HEK293 (cell line): ENCODE results near the gene EHD3.
"Not testable (repeated sequence)": the region's sequence is repeated elsewhere in the genome, so short reads cannot be mapped to it uniquely, and the experiment has no call there.

Source experiments
- CTCF ChIP-seq: fragments of 450-650 bp; formaldehyde crosslinking; IDR thresholded peaks from 2 replicates; pipeline ENCODE4 v1.5.1; 2016; ENCODE audit warnings: missing biosample characterization, missing genetic modification characterization
- KLF16 ChIP-seq: fragments of 450-650 bp; formaldehyde crosslinking; IDR thresholded peaks from 2 replicates; pipeline ENCODE4 v1.5.1; 2017; ENCODE audit warnings: missing biosample characterization, missing genetic modification characterization
- RBAK ChIP-seq: fragments of 450-650 bp; formaldehyde crosslinking; IDR thresholded peaks from 2 replicates; pipeline ENCODE4 v1.5.1; 2016; ENCODE audit warnings: missing biosample characterization, missing genetic modification characterization
- ZFP3 ChIP-seq: fragments of 450-650 bp; formaldehyde crosslinking; IDR thresholded peaks from 2 replicates; pipeline ENCODE4 v1.5.1; 2016; ENCODE audit warnings: low read depth, missing biosample characterization, missing genetic modification characterization
- ZNF184 ChIP-seq: fragments of 450-650 bp; IDR thresholded peaks from 2 replicates; pipeline ENCODE4 v1.5.1; 2018; ENCODE audit warnings: missing biosample characterization, mild to moderate bottlenecking, missing genetic modification characterization
- ZNF280D ChIP-seq: fragments of 450-650 bp; formaldehyde crosslinking; IDR thresholded peaks from 2 replicates; pipeline ENCODE4 v1.5.1; 2016; ENCODE audit warnings: missing biosample characterization, missing genetic modification characterization
- ZNF510 ChIP-seq: fragments of 450-650 bp; formaldehyde crosslinking; IDR thresholded peaks from 2 replicates; pipeline ENCODE4 v1.5.1; 2018; ENCODE audit warnings: mild to moderate bottlenecking, missing genetic modification characterization, missing biosample characterization; ENCODE audit not compliant: insufficient replicate concordance

- TF ChIP-seq CTCF (tag by site-specific recombination); KLF16 (tag by site-specific recombination); ZNF184 (tag by site-specific recombination); ZNF510 (tag by site-specific recombination); ZFP3; ZNF280D (tag by site-specific recombination); RBAK (tag by site-specific recombination): not testable (repeated sequence)
These were observed 49.4 kb downstream of the EHD3 start for GRCh38 chr2:31283193-31283919.
